Activated CD4-positive, alpha-beta T cell treated with anti-CD3 and anti-CD28 coated beads, Interleukin-2, Interleukin-4, amounts not matched to agents 100 ng/mL and 50 ng/mL, durations not matched to agents 16 hours and 8 hours (primary cell): Measurements from ENCODE around the gene COMT.

Experiments used
- DNase-seq: peaks from one replicate; pipeline ENCODE4 v3.0.0-alpha.2; 2020; ENCODE audit warnings: low spot score

The COMT gene

DNA sequence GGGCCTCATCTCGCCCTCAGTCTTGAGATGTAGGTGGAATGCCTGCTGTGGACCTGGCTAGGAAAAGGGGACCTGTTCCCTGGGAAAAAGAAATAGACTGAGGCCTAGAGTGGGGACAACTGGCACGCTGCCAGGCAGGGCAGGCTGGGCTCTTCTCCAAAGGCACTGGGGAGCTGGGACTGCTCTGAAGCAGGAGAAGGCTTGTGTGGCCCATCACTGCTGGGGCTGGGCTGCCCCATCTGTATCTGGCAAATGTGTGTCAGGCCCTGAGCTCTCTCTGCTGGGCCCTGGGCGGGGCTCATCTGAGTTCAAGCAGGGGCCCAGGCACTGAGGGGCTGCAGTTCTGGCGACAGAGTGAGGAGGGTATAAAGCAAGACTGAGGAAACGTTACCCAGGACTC is 42.2 kb downstream of the COMT start:
- DNase-seq, result no peak

DNA sequence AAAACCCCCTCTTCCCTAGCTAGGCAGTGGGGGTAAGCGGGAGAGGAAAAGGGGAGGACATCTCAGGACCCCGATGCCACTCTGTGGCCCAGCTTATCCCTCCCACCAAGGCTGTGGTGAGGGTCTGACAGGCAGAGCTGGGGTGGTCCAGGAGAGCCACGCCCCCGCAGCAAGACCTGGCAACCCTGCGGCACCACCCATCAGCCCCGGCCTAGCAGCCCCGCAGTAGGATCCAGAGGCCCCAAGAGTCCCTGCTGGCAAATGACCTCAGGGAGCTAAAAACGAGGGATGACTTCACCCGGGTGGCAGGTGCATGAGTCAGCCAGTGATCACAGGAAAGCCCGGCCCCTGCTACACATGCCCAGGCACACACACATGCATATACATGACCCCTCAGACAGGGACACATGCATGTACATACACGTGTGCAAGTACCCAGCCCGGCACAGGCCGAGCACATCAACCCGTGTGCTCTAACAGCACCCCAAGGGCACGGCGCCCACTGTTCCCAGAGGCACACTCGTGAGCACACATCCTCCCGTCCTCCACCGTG is 42.7 kb downstream of the COMT start:
- no peak for DNase-seq

DNA sequence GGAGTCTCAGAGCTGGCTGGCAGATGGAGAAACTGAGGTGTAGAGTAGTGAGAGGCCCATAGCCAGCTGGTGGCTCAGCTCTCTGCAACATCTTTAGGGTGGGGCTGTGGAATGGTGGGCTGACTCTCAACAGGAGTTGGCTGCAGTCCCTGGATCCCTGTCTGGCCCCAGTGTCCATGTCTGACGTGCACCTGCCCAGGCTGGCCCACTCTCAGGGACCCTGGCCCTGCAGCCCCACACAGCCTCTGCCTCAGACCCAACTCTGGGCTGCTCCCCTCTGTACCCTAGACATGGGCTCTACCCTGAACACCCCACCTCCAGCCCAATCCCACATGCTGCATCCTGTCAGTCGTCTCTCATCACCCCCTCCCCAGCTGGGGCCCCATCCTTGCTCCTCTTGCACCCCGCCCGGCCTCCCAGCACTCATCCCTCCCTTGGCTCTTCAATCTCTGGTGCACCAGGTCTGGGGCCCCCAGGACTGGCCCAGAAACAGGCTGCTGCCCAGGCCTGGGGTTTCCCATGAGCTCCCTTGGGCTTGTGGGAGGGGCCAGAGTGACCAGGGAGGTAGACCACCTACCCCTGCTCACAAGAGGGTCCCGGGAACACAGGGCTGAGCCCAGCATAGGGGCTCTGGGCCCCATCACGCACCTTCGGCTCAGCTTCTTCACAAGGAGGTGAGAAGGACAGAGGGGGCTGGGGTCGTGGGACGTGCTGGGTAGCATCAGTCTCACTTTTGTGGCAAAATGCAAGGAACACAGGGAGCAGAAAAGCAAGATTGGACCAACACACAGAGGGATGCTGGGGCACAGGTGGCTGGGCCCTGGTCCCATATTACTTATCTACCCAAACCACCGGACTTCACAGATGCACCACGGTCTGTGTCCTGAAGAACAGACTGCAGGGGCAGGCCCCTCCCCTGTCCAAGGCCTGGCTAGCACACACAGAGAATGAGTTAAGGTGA is 43.6 kb downstream of the COMT start:
- no peak for DNase-seq

DNA sequence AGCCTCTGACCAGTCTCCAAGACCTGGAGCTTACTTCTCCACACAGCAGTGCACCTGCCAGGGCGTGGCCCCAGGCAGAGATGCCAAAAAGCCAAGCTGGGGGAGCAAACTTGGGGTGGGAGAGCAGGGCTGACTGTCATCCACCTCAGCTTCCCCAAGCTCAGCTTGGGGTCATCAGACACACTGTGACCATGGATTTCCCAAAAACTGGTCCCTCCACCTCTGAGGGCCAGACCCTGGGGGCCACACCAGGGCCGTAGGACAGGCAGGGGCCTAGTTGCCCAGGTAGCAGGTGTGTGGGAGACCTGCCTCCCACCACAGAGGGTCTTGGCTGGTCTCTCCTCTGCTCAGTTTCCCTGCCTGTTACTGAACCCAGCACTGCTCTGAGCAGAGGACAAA is 44.4 kb downstream of the COMT start:
- DNase-seq, result no peak

DNA sequence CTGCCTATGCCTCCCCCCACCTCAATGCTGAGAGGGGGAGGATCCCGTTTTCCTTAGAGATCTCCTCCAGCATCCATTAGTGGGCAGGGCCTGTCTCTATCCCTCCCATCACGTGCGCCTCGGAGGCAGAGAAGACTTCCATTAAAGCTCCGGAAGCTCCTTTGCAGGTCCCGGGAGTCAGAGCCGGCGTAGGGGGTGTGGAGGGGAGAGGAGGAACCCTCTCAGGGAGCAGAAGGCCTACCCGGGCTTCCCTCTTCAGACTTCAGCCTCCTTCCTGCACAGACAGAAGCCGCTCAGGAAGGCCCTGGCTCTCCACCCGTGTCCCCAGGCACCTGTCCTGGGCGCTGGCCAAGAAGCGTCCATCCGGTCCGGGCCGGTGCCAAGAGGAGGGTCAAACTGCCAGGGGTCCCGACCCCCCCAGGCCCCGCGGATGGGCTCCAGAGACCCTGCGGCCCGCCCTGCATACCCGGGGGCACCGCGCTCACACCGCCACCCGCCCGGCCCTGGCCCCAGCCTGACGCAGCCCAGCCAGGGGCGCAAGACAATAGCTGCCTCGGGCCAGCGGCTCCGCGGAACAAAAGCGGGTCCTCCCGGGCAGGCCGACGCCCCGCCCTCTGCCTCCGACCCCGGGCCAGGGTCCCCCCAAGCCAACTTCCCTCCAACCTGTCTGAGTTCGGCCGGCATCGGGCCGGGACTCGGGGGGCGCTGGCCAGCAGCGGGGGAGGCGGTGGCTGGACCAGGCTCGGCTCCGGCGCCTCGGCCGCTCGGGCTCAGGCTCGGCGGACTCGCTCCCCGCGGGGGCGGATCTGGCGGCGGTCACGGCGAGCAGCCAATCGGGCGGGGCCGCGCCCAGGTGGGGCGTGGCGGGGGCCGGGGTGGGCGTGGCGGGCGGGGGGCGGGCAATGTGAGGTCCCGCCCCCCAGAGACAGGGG is 45.1 kb downstream of the COMT start:
- DNase-seq, result peak; percentile 50

DNA sequence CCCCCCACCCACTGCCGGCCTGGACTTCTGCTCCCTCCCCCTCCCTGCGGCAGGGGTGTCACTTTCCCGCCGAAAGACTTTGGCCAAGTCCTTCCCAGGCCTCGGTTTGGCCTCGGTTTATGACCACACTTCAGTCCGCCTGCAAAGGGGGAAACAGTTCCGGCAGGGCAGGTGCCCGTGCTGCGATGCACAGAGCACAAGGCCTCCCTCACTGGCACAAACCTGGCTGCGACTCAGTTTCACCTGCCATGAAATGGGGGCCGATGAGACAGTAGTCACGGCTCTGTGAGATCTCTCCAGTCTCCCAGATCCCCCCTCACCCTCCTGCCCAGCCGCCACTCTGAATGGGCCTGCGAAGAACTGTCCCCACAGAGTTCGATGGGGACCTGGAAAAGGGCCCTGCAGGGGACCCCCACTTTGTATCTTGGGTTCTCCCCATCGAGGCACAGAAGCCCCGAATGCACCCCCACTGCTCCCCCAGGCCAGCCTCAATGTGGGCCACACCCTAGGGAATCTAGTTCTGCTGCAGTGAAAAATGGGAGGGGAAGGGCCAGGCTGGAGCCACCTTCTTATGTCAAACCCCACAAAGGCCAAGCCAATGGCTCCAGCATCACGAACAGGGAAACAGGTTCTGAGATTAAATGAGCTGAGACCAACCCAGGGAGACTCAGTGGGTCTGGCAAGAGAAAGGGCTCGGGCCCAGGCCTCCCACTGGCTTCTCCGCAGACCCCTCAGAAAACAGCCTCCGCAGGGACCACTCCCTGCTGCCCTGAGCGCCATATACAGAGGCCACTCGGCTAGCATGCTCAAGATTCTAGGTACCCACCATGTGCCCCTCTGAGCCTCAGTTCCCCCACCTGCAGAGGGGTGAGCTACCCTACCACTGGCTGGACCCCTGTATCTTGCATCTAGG is 46.1 kb downstream of the COMT start:
- no peak for DNase-seq

DNA sequence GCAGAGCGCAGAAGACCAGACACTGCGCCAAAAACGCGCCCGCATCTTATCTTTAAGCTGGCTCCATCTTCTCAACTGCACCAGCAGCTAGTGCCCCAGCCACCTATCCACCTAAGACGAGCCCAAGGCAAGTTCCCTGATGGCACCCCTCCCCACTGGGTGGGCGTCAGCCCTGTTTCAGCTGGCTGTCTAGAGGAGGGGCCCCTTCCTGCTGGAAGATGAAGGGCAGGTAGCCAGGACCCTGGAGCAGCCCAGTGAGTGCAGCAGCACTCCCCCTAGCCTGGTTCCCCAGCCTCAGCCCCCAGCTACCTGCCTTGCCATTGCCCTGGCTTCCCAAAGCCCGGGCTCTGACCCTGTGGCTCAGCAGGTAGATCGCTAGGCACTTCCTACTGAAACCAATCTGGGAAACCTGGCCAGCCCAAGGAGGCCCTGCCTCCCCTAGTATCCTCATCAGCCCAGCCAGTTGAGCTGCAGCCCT is 46.8 kb downstream of the COMT start:
- DNase-seq, result no peak

DNA sequence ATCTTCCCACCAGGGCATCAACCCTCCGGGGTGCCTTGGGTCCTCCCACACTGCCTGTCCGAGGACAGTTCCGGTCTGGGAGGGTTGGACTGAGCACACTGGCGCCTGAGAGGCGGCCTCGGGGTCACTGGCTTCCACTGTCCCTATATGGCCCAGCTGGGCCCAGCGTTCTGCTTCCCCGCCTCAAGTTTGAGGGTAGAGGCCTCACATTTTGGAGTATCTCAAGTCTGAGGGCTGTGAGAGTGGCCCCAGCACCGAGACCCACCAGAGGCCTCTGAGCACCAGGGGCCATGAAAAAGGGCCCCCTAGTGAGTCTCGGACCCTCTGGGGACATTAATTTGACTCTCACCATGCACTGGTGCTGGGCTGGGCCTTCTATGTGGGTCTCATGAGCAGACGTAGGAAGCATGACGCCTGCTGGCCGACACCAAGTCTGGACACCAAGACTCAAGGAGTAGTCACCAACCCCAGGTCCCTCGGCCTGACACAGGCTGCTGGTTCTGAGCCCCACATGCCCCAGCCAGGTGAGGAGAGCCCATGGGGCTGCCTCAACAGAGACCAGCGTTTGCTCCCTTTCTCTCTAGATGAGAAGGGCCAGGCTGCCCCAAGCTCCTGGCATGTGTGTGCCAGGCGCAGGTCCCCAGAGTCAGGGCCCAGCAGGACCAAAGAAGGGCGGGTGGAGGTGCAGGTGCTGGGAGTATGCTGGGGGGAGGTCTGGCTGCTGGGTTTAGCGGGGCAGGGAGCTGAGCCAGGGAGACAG is 47.6 kb downstream of the COMT start:
- no peak for DNase-seq

DNA sequence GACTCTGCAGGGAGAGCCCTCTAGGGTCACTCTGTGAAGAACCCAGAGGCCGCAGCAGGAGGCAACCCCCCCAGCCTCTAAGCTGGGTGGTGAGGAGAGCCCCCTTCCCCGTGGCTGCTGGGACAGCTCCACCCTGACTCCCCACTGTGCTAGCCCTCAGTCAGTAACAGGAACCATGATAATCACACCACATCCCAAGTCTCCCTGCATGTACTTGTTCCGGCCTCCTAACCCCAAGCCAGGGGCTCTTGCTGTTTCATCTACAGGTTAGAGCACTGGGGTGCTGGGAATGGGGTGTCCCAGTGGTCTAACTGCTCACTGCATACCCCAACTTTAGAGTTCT is 48.1 kb downstream of the COMT start:
- DNase-seq, result no peak

DNA sequence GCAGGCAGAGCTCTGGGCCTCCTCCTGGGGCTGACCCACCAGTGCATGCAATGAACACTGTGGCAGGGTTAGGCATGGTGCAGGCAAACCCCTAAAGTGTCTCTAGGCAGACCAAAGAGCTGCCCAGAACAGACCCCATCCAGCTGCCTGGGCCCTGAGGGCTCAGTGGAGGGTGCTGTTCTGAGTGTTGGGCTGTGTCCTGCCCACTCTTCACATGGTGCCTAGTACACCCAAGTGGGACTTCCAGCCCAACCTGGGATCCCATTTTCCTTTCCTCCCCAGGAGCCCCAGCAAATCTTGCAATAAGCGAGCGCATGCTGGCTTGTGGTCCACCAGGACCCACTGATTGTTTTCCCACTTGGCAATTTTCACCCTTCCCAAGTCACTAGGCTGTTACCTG is 48.6 kb downstream of the COMT start:
- no peak for DNase-seq

DNA sequence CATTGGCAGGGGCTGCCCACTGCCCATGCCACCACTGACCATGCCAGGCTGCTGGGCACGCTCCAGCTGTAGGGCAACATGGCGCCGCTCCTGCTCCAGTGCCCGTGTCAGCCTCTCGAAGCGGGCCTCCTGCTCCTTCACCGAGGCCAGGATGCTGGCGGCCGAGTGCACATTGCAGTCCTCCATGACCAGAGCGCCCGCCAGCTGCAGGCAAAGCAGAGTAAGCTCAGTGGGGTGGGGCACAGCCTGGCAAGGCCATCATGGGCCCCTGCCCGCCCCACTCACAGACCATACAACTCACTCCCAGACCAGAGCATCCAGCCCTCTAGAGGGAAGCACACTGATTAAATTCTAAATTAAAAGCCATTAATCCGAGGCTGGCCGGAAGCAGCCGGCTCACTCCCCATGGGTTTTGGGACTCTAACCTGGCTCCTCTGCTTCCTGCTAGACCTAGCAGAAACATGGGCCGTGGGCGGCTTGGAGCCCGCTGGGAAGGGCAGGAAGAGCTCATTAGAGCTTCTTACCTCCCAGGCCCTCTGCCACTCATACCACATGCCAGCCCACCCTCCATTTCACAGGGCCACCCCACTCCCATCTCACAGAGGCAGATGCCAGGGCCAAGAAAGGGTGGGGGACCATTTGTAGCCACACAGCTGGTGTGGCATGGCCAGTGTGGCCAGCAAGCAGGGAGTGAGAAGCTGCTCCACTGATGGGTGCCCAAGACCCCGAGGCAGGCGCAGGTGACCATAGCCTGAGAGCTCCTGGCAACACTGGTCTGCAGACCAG is 49.2 kb downstream of the COMT start:
- DNase-seq, result no peak

DNA sequence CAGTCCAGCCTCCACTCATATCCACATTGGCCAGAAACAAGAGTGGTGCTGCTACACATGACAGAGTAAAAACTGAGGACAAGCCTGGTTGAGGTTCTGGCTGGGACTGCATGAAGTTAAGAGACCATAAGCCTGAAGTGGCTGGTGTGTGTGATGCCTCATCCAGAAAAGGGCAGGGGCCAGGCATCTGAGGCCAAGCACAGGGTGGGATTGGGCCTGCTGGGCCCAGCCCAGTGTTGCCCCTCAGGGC is 49.7 kb downstream of the COMT start:
- DNase-seq, result no peak

DNA sequence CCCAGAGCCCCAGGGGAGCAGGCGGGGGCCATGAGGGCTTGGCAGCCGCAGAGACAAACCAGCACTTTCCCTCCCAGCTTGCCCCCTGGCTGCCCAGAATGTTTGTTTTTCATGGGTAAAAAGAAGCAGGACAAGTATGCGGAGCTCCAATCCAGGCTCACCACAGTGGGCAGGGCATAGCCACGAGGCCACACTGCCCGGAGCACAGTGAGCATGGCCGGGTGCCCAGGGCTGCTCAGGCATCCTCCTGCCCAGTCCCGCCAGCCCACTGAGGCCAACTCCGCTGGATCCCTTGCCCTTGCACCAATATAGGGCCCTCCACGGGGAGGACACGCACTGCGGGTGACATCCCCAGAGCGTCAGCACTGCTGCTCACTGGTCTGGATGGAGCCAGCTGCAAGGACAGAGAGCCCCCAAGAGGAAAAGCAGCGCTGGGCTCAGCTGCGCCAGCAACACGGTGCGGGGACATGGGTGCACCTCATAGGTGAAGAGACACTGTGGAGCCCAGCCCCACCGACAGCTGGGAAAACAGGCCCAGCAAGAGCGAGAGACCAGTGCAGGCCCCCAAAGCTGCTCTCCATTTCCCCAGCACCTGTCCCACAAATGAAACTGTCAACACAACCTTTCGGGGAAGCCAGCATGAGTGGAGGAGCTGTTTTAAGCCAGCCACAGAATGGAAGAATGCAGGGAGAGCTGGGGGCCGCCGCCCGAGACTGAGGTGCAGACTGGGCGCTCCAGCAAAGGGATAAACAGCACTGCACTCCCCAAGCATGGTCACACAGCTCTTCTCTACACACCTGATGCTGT is 50.3 kb downstream of the COMT start:
- DNase-seq, result no peak

DNA sequence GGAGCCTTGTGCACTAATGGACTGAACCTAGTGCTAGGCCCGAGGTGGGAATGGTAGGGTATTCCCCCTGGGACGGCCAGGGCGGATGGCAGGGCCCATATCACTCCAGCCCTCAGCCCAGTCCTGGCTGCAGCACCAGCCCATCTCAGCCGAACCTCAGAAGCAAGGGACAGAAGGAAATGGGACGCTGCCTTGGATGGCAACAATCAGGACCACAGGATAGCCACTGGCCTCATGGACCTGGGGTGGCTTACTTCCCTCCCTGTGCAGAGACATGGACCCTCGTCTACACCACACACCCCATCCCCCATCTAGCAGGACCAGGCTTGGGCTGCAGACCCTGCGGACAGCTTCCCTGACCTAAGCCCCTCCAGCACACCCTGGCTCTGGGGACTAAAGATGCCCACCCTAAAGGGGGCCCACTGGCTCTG is 50.9 kb downstream of the COMT start:
- no peak for DNase-seq

DNA sequence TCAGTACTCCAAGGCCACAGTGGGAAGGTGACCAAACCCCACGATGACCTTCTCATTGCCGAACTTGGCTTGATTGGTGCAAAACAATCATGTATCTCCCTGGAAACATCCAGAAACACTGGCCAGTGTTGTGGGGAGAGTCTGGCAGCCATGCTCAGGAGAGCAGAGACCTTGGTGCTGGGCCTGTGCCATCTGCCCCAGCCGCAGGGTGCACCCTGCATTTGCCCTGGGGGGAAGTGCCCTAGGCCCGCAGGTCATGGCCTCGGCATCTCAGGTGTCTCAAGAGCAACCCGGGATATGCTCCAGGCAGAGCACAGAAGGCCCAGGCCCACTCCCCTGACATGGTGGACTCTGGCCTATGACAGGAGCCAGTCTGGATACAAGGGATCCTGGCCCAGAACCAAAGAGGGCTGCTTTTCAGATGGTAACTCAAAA is 51.4 kb downstream of the COMT start:
- DNase-seq, result no peak

DNA sequence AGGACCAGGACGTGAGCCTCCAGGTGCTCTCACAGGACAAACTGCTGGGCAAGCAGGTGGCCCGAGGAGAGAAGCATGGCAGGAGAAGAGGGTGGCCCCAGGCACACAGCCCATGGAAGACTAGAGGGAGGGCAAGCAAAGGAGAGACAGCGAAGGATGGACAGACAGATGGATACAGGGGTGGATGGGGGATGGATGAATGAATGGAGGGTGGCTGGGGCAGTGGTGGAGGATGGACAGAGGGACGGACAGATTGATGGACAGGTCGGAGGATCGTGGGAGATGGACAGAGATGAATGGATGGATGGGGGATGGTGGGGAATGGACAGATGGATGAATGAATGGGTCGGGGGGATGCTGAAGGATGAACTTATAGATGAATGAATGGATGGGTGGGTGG is 52.4 kb downstream of the COMT start:
- DNase-seq, result no peak

DNA sequence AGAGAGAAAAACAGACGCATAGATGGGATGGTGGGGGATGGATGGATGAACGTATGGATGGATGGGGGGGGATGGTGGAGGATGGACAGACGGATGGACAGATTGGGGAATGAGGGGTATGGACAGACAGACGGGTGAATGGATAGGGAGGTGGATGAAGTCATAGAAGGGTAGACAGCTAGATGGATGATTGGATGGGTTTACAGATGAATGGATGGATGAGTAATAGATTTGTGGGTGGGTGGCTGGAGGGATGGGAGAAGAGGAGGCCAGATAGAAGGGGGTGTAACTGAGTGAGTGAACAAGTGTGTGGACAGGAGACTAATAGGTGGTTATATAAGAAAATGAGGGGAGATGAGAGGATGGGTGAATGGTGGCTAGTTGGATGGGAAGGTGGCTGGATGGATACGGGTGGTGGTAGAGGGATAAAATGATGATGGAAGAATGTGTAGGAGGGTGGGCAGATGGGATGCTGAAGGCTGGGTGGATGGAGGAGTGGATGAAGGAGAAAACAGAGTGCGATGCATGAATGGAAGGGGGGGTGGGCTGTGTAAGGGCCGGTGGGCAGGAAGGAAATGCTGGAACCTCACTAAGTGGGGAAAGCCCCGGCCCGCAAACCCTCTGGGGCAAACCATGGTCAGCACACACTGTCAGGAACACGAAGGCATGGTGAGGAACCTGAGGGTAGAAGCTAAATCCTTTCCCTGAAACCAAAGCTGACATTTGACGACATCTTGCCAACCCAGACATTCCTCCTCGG is 53.5 kb downstream of the COMT start:
- DNase-seq, result no peak

DNA sequence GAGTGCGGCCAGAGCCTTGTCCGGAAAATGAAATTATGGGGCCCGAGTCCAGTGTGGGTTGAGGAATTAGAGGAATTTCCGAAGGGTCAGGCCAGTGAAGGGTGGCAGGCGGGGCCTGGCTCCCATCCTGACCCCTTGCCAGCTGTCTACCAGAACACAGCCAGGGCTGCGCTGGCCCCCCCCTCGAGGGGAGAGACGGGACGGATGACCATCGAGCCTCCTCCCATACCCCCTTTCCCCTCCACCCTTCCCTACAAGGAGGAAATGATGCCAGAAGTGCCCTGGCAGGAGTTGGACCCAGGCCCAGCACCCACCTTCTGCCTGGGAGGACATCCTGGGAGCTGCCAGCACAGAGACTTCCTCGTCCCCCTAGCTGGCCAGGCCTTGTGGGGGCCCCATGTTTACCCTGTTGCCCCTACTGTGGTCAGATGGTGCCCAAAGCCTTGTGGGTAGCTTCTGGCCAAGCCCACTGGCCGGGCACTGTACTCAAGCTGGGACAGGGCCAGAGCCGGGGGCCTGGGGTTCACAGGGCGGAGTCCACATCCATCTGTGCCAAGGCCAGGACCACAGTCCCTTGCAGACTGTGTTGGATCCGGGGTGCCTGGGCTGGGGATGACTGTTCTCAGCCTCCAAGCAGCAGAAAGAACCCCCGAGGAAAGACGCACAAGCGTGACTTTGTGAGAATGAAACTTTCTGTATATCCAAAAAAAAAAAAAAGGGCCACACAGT is 54.2 kb downstream of the COMT start:
- DNase-seq, result no peak
